ENCODE data around the gene GARNL3.

The GARNL3 gene

GRCh38 chr9:127264462-127265219, at the start of gene GARNL3:
Gene GARNL3 (plus strand): TSS chr9:127264774. CDS start chr9:127264878, 104 bp downstream.
- DNase-seq, result no peak

GRCh38 chr9:127215268-127216209, 49.0 kb upstream of the GARNL3 start:
- no peak for DNase-seq

DNA sequence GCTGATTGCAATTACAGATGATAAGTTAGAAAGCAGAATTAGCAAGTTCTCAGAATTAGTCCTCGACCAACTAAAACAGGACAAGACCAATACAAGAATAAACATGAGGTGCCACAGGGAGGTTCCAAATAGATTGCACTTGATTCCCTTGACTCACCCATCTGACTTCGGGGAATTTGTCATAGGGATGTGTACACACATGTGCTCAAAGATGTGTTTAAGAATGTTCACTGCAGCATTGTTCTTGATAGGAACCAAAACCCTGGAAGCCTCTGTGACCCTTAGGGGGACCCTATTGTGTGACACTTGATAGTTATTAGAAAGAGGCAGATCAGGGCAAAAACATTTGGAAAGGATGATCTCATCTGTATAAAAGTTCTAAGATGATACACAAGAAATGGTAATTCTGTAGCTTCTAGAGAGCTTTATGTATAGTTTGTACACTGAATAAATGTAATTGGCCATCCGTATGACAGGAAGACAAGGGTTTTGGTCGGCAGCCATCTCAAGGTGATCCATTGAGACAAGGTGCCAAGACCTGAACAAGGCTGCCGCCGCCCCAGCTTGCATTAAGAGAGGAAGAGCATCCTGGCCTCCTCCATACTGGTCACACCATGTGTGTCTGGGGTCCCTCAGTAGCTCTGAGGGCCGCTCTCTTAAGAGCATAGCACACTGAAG, 48.2 kb upstream of the GARNL3 start:
- DNase-seq, result no peak

GRCh38 chr9:127216888-127217217, 47.7 kb upstream of the GARNL3 start:
- no peak for DNase-seq

GRCh38 chr9:127218818-127219217, 45.8 kb upstream of the GARNL3 start:
- no peak for DNase-seq

- no peak for DNase-seq
These were observed 45.1 kb upstream of the GARNL3 start for GRCh38 chr9:127219520-127219919.

GRCh38 chr9:127221695-127222094, 42.9 kb upstream of the GARNL3 start:
- DNase-seq, result no peak

DNA sequence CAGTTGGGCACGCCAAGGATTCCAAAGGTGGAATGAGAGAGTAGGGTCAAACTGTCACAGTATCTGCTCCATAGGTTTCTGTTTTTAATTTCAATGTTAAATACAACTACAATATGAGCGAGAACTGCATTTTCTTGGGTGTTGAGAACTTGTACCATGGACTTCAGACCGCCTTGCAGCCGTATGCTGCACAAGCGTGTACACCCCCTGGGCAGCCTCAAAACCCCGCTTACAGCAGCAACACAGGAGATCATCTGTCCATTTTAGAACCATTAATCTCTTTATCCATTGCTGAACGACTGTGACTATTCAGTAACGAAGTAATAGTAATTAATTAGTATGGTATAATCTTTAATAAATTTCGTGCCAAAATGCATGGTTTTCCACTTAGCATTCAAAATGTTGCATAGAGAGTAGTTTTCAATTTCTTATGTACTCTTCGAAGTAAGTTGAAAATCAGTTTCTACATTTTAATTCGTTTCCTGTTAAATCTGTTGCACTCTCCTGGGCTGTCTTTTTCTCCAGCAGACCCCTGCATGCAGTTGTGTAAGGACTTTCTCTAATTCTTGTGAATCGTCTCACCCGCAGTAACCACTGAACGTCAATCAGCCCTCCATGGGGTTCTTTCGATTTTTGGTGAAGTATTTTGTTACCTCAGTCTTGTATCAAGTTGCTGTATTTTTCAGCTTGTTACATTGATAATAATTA, 42.0 kb upstream of the GARNL3 start:
- no peak for DNase-seq

- no peak for DNase-seq
These were observed 41.3 kb upstream of the GARNL3 start for GRCh38 chr9:127223266-127223665.

GRCh38 chr9:127223810-127224177, 40.8 kb upstream of the GARNL3 start:
- DNase-seq, result no peak

DNA sequence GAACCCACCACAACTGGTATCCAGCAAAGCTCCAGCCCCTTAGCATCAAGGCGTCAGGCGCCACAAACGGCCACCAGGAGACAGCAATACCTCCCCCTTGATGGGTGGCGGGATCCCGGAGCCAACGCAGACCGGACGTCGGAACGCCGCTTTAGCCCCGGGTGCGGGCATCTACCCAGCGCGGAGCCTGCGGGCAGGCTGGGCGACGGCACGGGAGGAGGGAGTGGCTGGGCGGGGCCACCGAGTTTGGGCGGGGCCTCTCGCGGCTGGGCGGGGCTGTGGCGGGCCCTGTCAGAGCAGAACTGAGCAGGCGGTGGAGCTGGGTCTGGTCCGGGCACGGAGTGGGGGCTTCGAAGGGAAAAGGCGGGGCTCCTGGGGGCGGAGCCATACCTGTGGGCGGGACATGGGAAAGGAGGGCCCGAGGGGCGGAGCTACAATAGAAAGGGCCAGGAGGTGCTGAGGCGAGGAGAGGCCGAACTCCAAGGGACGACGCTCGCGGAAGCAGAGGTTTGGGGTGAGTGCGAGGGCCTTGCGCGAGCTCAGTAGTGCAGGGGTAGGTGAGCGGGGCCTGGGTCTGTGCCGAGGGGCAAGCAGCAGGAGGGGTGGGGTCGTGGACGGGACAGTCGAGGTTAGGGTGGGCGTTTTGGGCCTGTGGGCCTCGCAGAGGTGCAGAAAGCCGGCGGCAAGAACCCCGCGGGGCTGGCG, 40.2 kb upstream of the GARNL3 start:
- peak; percentile 78 for DNase-seq

DNA sequence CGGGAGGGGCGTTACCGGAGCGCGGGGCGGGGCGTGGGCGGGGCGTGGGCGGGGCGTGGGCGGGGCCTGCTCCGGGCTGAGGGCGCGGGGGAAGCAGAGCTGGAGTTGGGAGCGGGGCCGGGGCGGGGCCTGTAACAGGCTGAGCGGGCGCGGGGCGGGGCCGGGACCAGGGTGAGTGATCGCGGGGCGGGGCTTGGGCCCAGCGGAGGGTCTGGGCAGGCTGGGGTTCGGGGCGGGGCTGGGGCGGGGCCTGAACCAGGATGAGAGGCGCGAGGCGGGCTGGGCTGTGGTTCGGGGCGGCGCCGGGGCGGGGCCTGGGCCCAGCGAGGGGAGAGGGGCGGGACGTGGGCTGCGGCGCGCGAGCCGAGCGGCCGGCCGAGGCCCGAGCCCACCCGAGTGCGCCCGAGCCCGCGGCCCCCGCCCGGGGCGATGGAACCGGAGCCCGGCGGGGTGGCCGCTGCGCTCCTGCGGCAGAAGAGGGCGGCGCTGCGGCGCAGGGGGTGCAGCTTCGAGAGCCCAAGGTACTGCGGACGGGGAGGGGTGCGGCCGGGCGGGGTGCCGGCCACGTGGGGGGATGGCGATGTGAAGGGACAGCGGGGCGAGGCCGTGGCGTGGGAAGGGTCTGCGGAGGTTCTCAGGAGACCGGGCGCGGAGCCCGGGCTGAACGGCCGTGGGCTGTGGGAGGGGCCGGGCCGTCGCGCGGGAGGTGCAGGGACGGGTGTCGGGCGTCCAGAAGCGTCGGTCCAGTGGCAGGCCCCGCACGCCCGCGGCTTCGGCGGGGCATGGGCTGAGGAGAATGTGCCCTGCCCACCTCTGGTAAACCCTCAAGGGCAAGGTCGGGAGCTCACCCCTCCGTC, 39.5 kb upstream of the GARNL3 start:
- peak; percentile 89 for DNase-seq

DNA sequence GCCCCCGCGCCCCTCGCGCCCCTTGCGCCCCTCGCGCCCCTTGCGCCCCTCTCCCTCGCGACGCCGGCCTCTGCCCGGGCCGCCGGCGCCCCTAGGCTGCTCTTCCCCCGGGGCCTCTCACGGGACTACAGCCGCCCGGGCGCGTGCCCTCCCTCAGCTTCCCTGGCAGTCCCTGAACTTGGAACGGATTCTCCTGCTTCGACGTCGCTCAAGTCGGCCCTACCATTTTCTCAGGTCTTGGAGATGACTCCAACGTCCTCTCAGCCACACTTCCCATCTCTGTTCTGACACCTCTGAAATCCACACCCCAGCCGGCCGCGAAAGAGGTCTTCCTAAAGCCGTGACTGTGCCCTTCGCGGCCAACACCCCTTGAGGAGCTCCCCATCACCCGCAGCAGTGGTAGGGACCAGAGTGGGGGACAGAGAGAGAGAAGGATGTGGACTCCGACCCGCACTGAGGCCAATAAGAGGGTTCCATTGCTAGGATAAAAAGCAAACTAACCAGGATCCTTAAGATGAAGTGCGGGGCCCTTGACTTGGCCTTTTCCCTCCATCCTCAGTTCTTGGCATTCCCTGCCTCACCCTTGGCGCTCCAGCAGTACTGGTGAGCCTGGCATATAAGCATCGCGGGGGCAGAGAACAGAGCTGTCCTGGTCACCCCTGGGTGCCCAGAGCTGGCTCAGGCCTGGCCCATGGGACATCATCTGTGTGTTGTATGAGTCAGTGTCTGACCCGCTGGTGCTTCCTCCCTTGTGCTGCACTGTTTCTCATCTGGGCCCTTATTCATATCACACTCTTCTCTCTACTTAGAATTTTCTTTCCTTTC, 38.6 kb upstream of the GARNL3 start:
- DNase-seq, result no peak

GRCh38 chr9:127229691-127230417, 34.7 kb upstream of the GARNL3 start:
- no peak for DNase-seq

DNA sequence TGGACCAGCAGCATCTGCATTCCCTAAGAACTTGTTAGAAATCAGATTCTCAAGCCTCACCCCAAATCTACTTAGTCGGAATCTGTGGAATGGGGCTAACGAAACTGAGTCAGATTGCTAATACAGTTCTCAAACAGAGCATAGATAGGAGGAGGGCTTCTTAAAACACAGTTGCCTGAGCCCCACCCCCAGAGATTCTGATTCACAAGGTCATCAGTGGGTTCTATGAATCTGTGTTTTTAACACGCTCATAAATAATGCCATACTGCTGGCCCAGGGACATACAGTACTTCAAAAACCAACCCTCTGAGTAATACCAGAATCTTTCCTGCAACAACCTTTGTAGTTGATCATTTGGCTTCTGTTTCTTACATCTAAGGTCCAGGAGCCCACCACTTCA, 32.9 kb upstream of the GARNL3 start:
- no peak for DNase-seq

DNA sequence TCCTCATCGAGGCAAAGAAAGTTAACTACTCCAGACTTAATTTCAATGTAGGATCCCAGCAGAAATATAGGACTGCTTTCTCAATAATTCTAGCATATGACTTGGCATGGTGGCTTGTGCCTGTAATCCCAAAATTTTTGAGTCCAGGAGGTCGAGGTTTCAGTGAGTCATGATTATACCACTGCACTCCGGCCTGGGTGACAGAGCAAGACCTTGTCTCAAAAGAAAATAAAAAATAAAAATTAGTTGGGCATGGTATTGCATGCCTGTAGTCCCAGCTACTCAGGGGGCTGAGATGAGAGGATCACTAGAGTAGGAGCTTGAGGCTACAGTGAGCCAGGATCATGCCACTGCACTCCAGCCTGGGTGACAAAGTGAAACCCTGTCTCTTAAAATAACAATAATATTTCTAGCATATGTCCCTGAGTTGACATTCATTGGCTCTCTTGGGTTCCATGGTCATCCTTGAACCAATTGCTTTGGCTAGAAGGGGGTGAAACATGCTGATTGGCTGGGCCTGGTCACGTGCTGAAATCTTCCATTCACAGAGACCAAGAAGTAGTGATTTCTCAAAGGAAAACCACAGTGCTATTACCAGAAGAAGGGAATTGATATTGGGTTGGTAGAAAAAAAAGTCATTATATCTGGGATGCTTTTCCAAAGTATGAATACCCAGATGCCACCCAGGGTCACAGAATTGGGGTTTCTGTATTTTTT, 31.6 kb upstream of the GARNL3 start:
- DNase-seq, result no peak

- no peak for DNase-seq
These were observed 31.0 kb upstream of the GARNL3 start for GRCh38 chr9:127233550-127233949.

DNA sequence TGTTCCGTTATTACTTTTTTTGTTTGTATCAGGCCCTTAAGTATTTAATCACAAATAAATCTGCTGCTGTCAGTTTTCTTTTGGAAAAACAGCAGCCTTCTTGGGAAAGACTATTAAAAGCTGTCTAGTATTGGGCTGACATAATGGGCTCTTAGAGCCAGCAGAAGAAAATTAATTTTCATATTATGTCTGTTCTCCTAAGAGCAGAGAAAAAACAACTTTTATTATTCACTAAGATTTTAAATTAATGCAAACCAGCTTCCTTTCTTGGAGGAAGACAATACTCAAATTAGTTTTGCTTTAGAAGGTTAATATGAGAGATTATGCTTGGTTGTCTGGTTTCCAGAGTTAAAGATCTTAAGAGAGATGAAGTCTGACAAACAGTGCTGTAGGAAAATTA, 30.6 kb upstream of the GARNL3 start:
- DNase-seq, result no peak

DNA sequence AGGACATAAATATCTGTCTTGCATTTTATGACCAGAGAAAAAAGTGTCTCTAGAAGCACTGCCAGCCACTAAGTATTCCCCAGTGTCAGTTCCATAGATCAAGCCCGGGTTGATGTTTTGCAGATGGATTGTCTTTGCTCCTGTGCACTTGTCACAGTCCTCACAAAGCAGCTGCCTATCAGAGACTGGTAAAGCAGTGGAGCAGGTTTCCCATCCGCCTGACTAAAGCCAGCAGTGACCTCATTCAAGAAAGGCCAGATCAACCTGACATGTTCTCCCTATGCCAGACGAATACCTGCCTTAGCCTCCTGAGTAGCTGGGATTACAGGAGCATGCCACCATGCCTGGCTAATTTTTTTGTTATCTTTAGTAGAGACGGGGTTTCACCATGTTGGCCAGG, 26.8 kb upstream of the GARNL3 start:
- no peak for DNase-seq
